Progenitor cell of endocrine pancreas (in vitro differentiated cells): ENCODE results near the gene MARCHF11. TPM values are rescaled to one million over a fixed set of nuclear protein-coding genes. Genes with fewer than 3 reads are reported as not detected.

Source experiments
- DNase-seq: peaks from one replicate; pipeline ENCODE4 v3.0.0; 2021; ENCODE audit warnings: low spot score; ENCODE audit not compliant: unreplicated experiment
- H3K27ac Mint-ChIP-seq: 2 replicates; pipeline ENCODE4 v1.8.0; 2021; ENCODE audit warnings: mild to moderate bottlenecking, moderate library complexity, mixed read lengths
- H3K27me3 Mint-ChIP-seq: 2 replicates; pipeline ENCODE4 v1.8.0; 2021; ENCODE audit warnings: mixed read lengths
- H3K36me3 Mint-ChIP-seq: 2 replicates; pipeline ENCODE4 v1.8.0; 2022; ENCODE audit warnings: mixed read lengths; ENCODE audit not compliant: insufficient read depth
- H3K4me1 Mint-ChIP-seq: 2 replicates; pipeline ENCODE4 v1.8.0; 2021; ENCODE audit warnings: low read depth, mixed read lengths
- H3K4me3 Mint-ChIP-seq: 2 replicates; pipeline ENCODE4 v1.8.0; 2021; ENCODE audit warnings: low read depth, mild to moderate bottlenecking, moderate library complexity, mixed read lengths
- H3K9me3 Mint-ChIP-seq: 2 replicates; pipeline ENCODE4 v1.8.0; 2021; ENCODE audit warnings: low read depth, mixed read lengths
- CTCF ChIP-seq: fragments of 200-600 bp; sonication (generic); IDR thresholded peaks from one replicate; pipeline ENCODE4 v1.5.0; 2021; ENCODE audit warnings: antibody characterized with exemption, mild to moderate bottlenecking; ENCODE audit not compliant: unreplicated experiment
- total RNA-seq: library from RNA; stranded (reverse); gene quantifications from 2 replicates; pipeline ENCODE4 v1.2.1, GENCODE V29; 2021

The MARCHF11 gene
- total RNA-seq, 1 donor from 2014 or later, result not detected

DNA sequence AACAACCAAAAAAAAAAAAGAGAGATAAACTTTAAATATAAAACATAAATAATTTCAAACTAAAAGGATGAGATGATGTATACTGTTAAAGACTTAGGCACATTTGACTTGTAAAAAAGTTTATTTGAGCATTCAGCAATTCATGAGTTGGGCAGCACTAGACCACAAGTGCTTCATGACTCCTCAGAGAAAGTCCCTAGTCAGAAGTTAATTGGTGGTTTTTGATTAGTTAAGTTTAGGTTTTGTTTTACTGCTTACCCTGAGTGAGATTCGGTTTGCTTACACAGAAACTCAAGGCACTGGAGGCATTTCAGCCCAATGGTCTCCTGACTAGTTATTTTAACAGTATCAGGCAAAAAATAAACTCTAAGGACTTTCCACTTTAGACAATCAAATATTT lies 129.2 kb downstream of the MARCHF11 start:
- Mint-ChIP-seq H3K4me3 (no peak overlapping the region), H3K36me3 (no peaks in the 10 kb centered on the region), H3K9me3 (no peaks in the 10 kb centered on the region), H3K27ac (no peak overlapping the region), H3K27me3 (no peaks in the 10 kb centered on the region), H3K4me1 (no peaks in the 10 kb centered on the region)
- no peak for DNase-seq
- TF ChIP-seq CTCF, result no peak

- H3K27me3 Mint-ChIP-seq, result no peaks in the 10 kb centered on the region
- H3K36me3 Mint-ChIP-seq, result no peaks in the 10 kb centered on the region
- no peak for TF ChIP-seq CTCF
- no peak overlapping the region for H3K4me3 Mint-ChIP-seq
- H3K9me3 Mint-ChIP-seq, result no peaks in the 10 kb centered on the region
- no peaks in the 10 kb centered on the region for H3K4me1 Mint-ChIP-seq
- DNase-seq, result no peak
- no peak overlapping the region for H3K27ac Mint-ChIP-seq
Measured at GRCh38 chr5:16049761-16050160, 129.8 kb downstream of the MARCHF11 start.

- Mint-ChIP-seq H3K36me3 (no peaks in the 10 kb centered on the region), H3K27me3 (no peaks in the 10 kb centered on the region), H3K27ac (no peak overlapping the region), H3K9me3 (no peaks in the 10 kb centered on the region), H3K4me1 (no peaks in the 10 kb centered on the region), H3K4me3 (no peak overlapping the region)
- no peak for TF ChIP-seq CTCF
- DNase-seq, result no peak
Measured at GRCh38 chr5:16048132-16048531, 131.5 kb downstream of the MARCHF11 start.

DNA sequence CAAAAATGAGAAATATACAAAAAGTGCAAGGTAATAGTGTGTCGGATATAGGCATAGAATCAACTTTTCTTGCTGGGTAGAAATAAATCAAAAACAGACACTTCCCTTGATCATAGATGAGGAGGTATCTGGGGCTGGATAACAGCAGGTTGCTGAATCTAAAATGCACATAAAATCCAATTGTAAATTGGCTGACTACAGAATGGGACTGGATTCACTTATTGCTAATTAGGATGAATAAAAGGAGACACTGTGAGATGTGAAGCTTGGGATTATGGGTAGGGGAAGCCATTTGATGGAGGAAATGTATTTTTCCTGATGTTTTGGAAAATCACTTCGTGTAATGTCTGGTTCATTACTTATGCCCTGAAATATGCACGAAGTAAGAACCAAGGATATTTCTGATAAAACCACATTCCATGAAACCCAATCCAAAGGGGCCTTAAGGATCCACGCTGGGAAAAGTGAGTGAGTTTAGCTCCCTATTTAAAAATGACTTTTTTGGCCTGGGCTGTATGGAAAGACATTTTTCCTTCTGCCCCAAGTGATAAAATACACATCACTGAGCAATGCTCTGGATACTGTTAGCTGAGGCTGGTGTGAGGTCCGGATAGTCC lies 136.1 kb downstream of the MARCHF11 start:
- H3K9me3 Mint-ChIP-seq, result no peaks in the 10 kb centered on the region
- no peak for TF ChIP-seq CTCF

GRCh38 chr5:16037121-16037845 lies 142.3 kb downstream of the MARCHF11 start:
- Mint-ChIP-seq H3K36me3 (no peaks in the 10 kb centered on the region), H3K4me1 (peaks cover 2% of the 10 kb centered on the region), H3K27ac (no peak overlapping the region)

More for the DNA sequence above, 136.1 kb downstream of the MARCHF11 start:
- Mint-ChIP-seq H3K27ac (no peak overlapping the region), H3K36me3 (no peaks in the 10 kb centered on the region), H3K27me3 (no peaks in the 10 kb centered on the region), H3K4me3 (no peak overlapping the region), H3K4me1 (no peaks in the 10 kb centered on the region)
- no peak for DNase-seq

More at GRCh38 chr5:16037121-16037845, 142.3 kb downstream of the MARCHF11 start:
- Mint-ChIP-seq H3K27me3 (no peaks in the 10 kb centered on the region), H3K9me3 (no peaks in the 10 kb centered on the region), H3K4me3 (no peak overlapping the region)
- no peak for TF ChIP-seq CTCF
- no peak for DNase-seq
